Right lobe of liver (tissue), 4 donors: ENCODE data around the gene LGALS14.

Source experiments
- CTCF ChIP-seq, 4 donors: fragments of 200-600 bp in 3 of 4; fragments of 450-650 bp in 1 of 4; IDR thresholded peaks; one replicate each; pipeline versions ENCODE4 v1.5.1 to v1.8.0; 2016 to 2022; ENCODE audit warnings: antibody characterized with exemption in 4 of 4, mild to moderate bottlenecking in 2 of 4
- POLR2A ChIP-seq: fragments of 450-650 bp; IDR thresholded peaks from one replicate; pipeline ENCODE4 v1.6.1; 2017; ENCODE audit warnings: antibody characterized with exemption, mild to moderate bottlenecking
- donor health status: DM: no; HTN: no; CAD: no.
- donor health status: DM: no; HTN: no; CAD: no.
- donor health status: DM: no; HTN: yes; CAD: no.

- TF ChIP-seq CTCF (IDR thresholded peaks at IDR 0.05) (no peak), POLR2A (no peak)
Observed at GRCh38 chr19:39692822-39693221, 11.5 kb upstream of the LGALS14 start.
